ENCODE measurements around the gene GABARAPL2.

GABARAPL2 gene

DNA sequence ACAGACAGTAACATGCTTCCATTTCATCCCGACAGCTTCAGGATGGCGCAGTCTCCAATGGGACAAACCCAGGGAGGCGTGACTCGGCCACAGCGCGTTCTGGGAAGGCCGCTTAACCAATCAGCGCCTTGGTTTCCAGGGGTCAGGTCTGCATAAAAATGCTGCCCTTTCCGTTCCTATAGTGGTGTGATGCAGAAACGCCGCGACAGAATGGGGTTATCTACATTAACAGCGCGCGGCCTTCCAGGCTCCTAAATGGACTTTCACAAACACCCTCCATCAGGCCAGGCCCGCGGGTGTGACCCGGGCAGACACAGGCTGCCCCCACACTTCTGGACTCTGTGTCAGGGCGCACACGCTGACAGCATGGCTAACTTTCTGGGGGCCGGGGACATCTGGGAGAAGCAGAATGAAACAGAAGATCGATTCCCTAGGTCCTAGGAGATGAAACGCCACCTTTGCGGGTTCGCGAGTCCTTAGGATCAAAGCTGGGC, 10.9 kb upstream of the GABARAPL2 start:
- DNase-seq (ENCODE audit: low spot score): peak; percentile 91

GRCh38 chr16:75555707-75556430, 10.3 kb upstream of the GABARAPL2 start, which contains the start of gene TMEM231:
TMEM231 (minus strand) TSS chr16:75556252; CDS start chr16:75556209, 43 bp downstream.
- peak; percentile 98 for DNase-seq (ENCODE audit: low spot score)

DNA sequence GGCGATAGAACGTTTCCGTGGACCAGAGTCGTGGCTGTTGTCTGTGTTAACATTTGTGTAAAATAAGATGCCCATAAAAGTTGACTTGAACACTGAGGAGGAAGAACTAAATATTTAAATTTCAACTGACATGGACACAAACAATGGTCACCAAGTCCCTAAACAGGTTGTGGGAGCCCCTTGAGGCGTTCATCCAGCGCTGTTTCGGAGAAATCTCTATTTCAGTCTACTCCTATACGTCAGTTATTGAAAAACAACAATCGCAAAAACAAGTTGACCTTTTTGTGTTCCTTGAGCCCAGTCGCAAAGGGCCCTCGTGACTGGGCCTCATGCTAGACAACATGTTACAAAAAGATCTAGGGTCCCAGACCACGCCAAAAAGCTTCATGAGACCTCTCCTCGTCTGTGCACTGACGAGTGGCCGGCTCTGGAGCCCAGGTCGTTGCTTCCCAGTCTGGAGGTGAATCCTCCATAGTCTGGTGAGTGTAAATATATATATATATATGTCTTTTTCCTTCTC, 9.7 kb upstream of the GABARAPL2 start:
- no peak for DNase-seq (ENCODE audit: low spot score)

GRCh38 chr16:75558846-75559401, 7.3 kb upstream of the GABARAPL2 start:
- no peak for DNase-seq (ENCODE audit: low spot score)

- no peak for DNase-seq (ENCODE audit: low spot score)
Observed at GRCh38 chr16:75559564-75560372, 6.4 kb upstream of the GABARAPL2 start.

- DNase-seq (ENCODE audit: low spot score): no peak
Observed at GRCh38 chr16:75565640-75566039, 539 bp upstream of the GABARAPL2 start.

DNA sequence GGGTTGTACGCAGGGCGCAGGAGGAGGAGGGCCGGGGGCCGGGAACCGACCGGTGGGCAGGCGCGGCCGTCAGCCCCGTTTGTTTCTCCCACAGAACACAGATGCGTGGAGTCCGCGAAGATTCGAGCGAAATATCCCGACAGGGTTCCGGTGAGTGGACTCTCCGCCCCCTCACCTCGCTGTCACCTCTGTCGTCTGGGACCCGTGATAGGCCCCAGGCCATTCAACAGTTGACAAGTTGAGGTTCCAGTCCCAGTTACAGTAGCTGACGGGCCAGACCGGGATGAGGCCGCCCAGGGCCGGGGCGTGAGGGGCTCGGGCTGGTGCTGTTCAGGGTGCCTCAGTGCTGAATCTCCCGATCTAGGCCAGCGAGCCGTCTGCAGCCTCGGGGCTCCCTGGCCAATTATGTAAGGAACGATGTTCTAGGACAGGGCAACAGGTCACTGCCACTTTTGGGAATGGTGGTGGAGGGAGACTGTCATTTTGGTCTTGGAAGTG, 628 bp downstream of the GABARAPL2 start:
- DNase-seq (ENCODE audit: low spot score): no peak

DNA sequence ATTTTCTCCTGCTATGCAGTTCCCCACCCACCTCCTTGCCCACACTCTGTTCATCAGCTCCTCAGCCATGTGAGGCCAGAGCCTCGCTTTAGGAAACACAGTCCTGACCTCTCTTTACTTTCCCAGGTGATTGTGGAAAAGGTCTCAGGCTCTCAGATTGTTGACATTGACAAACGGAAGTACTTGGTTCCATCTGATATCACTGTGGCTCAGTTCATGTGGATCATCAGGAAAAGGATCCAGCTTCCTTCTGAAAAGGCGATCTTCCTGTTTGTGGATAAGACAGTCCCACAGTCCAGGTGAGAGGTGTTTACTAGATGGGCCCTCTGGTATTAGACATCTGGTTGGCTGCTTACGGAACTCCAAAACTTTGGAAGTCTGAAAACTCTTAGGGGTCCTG, 1.7 kb downstream of the GABARAPL2 start:
- DNase-seq (ENCODE audit: low spot score): no peak

DNA sequence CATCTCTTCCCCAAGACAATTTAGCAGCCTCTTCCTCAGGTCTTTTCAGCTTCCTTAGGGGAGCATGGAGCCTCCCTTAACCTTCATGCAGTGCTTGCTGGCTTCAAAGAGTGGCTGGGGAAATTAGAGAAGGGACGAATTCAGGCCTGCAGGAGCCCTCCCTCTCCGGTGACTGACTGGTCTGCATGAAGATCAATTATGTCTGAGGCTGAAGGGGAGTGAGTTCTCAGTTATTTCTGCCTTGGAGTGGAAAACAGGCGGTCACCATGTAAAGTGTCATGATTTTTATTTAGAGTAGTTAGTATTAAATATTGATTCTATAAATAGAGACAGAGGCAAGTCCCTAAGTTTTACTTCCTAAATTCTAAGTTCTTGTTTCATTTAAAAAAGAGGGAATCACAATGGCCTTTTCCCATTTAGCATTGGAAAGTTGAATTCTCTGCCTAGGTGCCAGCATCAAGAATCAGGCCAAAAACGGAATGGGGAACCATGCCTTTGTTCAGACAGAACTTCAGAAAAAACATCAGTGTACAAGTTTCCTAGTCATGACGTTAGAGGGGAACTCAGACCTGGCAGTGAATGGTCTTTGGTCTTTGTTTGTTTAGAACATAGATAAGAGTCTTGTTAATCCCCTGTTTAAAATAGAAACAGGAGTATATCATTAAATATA, 4.4 kb downstream of the GABARAPL2 start:
- no peak for DNase-seq (ENCODE audit: low spot score)

- no peak for DNase-seq (ENCODE audit: low spot score)
Observed at GRCh38 chr16:75572864-75573542, 6.8 kb downstream of the GABARAPL2 start.

DNA sequence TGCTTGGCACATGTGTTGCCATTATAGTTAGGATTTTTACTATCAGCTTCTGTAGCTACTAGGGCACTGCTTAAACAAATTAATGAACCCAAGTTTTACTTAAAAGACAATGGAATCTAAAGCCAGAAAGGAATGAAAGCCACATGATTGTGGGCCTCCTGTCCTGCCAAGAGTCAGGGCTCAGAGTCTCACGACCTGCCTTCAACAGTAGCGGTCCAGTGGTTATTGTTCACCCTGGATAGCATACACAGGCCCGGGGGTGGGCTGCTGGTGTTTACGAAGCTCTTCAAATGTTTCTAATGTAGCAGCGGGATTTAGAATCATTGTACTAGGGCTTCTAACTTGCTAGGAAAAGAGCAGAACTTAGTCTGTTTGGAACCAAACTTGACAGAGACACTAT, 7.8 kb downstream of the GABARAPL2 start:
- DNase-seq (ENCODE audit: low spot score): no peak

- no peak for DNase-seq (ENCODE audit: low spot score)
Observed at GRCh38 chr16:75575958-75576357, 9.8 kb downstream of the GABARAPL2 start.

DNA sequence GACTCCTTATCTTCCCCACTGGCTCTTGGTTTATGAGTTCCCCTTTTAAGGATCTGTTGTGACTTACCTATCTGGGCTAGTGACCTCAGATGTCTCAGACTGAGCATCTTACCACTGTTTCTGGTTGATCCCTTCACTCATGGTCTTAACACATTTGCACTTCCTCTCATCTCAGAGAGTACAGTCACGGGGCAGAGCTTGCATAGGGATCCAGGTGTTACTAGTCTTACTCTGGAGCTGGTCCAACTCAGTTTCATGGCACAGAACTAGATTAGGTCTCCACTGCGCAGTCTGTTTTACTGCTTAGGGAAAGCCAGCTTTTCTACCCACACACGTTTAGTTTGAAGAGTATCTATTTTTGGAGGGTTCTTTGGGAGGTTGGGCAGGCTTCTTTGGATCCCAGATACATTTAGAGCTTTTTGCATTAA, 10.2 kb downstream of the GABARAPL2 start:
- no peak for DNase-seq (ENCODE audit: low spot score)

- no peak for DNase-seq (ENCODE audit: low spot score)
Observed at GRCh38 chr16:75578212-75578611, 12.0 kb downstream of the GABARAPL2 start.

- no peak for DNase-seq (ENCODE audit: low spot score)
Observed at GRCh38 chr16:75578725-75579124, 12.5 kb downstream of the GABARAPL2 start.

DNA sequence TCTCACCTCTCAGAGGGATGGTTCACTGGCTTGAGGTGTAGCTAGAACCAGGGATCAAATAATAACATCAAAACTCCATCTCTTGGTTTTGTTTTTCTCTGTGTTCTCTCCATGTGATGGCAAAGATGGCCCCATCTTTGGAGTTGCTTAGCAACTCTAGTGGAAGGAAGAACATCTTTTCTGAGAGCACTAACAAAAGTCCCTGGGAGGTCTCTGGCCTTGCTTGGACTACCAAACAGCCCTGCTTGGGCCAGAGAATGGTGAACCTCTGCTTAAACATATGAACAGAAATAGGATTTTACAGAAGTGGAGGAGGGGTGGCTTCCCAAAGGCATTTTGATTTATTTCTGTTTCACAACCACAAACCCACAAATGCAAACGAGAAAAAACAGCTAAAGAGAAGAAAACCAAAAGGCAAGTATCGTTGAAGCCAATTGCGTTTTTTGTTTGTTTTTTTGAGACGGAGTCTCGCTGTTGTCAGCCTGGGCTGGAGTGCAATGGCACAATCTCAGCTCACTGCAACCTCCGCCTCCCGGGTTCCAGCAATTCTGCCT, 13.2 kb downstream of the GABARAPL2 start:
- DNase-seq (ENCODE audit: low spot score): no peak

DNA sequence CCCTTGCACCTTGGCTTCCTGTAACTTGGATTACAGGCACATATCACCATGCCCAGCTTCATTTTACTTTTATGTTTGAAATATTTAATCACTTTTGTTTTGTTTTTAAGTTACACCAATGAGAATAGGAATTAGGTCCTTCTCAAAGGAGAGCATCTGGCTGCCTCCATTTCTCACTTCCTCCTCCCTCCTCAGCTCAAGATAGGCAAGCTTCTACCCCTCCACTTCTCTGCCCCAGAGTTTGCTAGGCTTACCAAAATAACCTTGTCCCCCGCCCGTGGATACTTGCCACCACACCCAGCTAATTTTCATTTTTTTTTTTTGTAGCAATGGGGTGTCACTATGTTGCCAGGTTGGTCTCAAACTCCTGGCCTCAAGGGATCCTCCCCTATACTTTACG, 17.9 kb downstream of the GABARAPL2 start:
- no peak for DNase-seq (ENCODE audit: low spot score)

DNA sequence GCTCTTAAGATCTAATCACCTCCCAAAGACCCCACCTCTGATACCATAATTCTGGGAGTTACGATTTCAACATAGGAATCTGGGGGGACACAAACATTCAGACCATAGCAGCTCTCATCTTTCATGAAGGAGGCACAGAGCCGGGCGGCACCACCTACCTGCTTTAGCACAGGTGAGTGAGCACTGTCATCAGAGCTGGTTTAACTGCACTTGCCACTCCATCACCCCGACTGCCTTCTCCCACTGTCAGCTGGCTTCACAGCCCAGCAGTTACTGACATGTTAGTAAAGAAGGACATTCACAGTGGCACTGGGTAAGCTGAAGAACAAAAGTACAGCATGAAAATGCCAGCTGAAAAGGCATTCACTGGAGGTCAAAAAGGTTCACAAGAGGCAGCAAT, 22.5 kb downstream of the GABARAPL2 start:
- no peak for DNase-seq (ENCODE audit: low spot score)

GRCh38 chr16:75589306-75589705, 23.1 kb downstream of the GABARAPL2 start:
- DNase-seq (ENCODE audit: low spot score): no peak

DNA sequence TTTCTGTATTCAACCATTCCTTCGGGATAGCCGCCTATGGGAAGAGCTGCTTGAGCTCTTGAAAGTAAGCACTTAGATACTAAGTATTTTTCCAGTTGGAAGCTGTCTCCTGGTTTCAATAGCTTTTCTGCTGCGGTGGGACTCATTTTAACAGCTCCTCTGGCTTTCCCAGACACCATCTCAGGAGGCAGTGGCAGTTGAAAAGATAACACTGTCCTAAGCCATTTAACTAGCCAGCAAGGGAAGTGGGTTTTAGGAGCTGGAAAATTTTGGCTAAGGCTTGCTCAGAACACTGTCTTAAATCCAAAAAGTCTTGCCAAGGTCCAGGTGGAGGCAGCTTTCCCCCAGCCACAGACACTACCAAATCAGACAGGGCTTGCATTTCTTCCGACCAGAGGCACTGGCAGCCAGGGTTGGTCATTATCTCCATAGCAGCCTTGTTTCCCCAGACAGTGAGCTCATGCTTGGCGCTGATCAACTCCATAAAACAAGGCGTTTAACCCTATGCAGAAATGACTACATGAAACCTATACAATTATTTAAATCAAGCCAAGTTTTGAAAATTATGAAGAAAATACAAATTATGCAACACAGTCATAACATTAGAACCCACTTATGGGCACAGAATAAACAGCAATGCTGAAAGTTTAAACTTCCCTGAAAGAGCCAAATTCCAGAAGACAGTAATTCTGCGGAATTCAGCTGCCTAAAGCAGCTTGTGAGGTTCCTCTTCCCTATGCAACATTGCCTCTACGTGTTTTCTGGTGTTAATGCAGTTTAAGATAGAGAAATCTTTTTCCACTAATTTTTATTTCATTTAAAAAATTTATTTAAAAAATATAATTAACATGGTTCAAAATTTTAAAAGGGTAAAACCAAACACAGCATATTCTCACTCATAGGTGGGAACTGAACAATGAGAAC, 25.0 kb downstream of the GABARAPL2 start:
- no peak for DNase-seq (ENCODE audit: low spot score)
